NCI-H1417 treated with DMSO at 0.1 percent for 48 hours (cell line): ENCODE results near the gene RDH13.

ENCODE experiments used
- DNase-seq: peaks from one replicate; lab custom pipeline; 2025; lab: John Stamatoyannopoulos, UW

The RDH13 gene

DNA sequence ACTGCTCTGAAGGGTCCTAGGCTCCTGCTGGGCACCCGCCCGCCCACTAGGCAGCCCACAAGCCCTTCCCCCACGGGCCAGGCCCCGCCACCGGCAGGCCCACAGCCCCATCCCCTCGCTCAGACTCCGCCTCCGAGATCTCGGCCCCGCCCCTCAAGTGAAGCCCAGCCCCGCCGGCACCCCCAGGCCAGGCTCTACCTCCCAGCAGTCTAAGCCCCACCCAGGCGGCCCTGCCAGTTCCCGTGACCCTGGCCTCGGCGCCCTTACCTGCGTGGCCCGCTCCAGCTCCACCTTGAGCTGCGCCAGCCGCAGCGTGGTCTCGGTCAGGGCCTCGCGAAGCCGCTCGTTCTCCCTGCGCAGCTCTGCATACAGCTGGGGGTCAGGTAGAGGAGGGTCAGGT lies 29.0 kb upstream of the RDH13 start:
- DNase-seq: no peak

DNA sequence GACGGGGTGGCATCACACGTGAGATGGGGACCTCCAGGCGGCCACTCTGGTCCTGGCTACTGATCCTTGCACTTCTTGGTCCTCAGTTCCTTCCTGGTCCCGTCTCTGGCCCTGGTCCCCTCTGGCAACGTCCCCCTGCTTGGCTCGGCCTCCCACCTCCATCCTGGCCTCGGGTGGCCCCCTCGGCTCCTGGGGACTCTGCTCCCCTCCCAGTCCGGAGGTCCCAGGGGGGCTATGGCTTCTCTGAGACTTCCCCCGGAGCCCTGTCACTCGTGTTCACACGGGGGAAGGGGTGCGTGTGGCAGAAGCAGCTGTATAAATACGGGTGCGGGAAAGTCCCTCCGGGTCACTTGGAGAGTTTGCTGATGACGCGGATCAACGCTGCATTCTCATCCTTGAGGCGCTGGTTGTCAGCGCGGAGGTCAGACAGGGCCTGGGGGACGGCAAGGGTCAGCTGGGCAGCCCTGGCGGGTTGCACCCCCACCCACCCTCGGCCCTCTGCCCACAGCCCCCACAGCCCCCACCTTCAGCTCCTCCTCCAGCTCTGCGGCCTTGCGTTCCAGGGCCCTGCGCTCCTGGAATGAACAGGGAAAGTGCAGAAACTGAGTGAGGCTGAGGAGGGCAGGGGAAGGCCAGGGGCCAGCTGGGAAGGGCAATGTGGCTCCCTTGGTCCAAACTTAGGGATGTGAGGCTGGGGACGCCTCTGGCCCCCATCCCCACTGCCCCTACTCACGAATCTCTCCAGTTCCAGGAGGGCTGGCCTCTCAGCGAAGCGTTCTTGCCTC lies 28.4 kb upstream of the RDH13 start:
- DNase-seq: no peak

DNA sequence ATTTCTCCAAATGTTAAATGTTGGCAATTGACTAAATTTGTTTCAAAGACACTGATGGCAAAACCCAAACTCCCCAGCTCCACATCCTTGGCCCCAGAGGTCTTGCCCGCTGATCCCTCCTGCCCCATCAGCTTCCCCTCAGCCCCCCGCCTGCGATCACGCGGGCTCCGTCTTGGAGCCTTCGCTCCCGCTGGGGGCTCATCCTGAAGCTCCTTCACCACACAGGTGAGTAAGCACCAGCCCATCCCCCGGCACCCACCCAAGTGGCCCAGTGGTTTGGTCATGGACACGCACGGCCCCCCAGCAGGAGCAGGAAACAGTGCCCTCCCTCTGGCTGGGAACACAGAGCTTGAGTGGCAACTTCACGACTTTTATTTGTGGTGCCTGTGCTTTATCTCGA lies 27.6 kb upstream of the RDH13 start:
- DNase-seq: no peak

DNA sequence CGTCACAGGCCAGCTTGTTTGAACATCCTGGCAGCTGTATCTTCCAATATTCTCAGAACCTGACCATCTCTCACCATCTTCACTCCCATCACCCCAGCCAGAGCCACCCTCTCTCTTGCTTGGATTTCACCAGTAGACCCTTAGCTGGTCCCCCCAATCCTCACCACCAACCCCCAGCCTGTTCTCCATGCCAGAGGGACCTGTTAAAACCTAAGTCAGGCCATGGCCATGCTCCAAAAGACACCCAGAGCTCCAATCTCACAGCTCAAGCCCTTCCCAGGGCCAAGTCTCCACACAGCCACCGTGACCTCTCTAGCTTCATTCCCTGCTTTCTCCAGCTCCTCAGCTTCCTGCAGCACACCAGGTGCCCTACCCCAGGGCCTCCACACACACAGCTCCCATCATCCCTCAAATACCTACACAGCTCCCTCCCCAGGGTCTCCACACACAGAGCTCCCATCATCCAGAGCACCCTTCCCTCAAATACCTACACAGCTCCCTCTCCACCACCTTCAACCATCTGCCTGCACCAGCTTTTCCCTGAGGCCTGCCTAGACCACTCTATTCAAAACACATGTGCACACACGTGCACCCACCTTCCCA lies 26.5 kb upstream of the RDH13 start:
- DNase-seq: no peak

DNA sequence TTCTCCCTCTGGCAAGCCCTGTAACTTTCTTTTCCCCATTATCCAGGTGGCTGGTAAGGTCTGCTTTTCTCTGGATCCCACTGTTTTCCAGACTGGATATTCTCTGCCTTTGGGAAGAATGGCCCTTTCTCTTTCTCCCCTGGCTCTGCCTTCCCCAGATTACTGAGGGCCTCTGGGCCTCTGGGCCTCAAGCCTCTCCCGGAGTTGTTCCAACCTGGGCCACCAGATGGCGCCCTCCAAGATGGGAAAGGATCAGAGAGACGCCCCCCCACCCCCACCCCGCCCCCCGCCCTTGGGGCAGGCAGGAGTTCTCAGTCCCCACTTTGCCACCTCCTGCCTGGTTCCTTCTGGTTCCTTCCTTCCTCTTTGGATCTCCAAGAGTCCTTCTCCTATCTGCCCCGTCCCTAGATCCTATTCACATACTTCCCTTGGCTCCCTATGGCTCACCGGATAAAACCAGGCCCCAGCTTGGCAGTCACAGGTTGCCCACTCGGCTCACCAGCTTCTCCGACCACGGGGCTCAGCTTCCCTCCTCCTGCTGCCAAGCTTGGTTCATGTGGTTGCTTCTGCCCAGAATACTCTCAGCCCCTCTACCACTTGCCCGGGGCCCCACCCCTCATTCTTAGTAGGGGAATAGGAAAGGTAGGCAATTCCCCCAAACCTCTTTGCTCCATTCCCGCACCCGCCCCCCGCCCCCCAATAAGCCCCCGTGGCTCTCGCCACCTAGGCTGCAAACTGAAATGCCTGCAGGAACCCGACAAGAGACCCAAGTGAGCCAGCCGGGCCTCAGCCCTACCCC lies 25.8 kb upstream of the RDH13 start:
- no peak for DNase-seq

DNA sequence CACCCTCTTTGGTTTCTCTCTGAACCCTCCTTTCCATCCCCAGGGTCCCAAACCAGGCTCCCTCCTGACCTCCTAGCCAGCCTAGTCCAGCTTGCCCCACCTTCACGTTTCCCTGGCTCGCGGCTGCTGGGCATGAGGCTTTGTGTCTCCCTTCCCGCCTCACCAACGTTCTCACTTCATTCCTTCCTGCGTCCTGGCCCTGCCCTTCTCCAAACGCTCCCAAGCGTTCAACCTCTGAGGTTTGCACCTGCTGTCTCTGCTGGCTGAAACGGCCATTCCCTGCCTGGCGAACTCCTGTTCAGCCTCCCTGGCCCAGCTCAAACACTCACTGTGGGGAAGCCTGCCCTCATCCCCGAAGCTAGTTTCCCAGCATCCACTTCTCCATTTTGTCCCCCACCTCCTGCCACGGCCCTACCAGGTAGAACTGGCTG lies 25.1 kb upstream of the RDH13 start:
- DNase-seq: no peak

DNA sequence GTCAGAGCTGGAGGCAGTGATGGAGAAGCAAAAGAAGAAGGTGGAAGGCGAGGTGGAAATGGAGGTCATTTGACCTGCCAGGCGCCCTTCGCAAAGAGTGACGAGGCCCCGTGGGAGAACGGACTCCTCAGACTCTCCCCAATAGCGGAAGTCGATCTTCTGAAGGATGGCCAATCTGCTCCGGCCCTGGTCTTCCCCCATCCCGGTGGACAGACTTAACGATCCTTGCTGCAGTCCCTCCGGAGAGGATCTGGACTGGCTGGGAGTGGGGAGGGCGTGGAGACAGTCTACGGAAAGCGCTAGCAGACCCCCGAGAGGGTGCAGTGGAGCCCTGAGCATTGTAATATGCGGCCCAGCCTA lies 24.6 kb upstream of the RDH13 start:
- no peak for DNase-seq

DNA sequence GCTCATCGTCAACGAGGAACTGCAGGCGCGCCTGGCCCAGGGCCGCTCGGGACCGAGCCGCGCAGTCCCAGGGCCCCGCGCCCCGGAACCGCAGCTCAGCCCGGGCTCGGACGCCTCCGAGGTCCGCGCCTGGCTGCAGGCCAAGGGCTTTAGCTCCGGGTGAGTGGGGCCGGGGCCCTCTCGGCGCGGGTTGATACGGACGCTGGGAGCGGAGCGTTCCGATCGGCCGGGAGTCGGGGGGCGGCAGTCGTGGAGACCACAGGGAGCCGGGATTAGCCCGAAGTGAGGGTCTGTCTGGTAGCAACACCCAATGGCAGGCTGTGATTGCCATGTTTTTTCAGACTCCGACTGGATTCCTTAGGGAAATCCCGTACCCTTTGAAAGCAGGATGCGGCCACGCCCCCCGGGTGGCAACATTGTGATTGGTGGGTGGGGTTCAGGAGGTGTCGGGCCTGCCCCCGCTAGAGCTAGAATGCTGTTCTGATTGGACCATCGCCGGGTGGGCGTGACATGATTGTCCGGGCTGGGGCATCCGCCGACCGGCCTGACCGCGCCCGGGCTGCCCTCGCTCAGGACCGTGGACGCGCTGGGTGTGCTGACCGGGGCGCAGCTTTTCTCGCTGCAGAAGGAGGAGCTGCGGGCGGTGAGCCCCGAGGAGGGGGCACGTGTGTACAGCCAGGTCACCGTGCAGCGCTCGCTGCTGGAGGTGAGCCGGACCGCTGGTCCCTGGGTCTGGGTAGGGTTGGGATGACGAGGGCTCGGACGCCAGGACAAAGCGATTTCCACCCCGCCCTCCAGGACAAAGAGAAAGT lies 24.0 kb upstream of the RDH13 start:
- DNase-seq: no peak

DNA sequence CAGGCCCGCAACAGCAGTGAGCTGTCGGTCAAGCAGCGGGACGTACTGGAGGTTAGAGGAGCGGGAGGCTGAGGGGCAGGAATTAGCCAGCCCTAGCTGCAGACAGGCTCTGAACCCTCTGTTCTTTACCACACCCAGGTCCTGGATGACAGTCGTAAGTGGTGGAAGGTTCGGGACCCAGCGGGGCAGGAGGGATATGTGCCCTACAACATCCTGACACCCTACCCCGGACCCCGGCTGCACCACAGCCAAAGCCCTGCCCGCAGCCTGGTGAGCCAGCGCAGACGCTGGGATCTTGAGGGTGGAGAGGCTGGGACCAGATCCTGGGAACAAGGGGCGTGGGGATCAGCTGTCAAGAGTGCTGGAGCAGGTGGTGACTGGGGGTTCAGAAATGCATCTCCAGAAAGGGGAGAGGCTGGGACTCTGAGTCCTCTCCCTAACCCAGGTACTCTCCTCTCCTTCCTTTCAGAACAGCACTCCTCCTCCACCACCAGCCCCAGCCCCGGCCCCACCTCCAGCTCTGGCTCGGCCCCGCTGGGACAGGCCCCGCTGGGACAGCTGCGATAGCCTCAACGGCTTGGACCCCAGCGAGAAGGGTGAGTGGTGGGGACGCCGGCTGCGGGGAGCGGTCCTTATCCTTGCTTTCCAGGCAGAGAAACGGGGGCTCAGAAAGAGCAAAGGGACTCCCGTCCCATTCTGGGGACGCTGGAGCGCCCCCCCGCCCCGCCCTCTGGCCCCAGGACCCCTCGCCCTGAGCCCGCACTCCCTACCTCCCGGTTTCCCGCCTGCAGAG lies 23.2 kb upstream of the RDH13 start:
- DNase-seq: no peak

DNA sequence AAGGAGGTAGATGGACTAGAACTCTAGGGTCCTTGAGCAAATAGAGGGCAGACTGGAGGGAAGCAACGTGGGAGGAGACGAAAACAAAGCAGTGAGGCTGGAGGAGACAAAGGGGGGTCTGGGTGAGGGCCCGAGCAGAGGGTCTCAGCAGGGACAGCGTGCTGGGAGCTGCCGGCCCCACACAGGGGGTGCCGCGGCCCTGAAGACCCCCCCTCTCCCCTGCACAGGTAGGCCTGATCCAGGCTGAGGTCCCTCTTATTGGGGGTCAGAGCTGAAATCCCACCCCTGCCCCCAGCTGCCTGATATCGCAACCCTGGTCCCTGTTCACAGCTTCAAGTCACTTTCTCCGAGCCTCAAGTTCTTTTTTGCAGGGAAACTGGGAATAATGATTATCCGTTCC lies 21.5 kb upstream of the RDH13 start:
- DNase-seq: no peak

DNA sequence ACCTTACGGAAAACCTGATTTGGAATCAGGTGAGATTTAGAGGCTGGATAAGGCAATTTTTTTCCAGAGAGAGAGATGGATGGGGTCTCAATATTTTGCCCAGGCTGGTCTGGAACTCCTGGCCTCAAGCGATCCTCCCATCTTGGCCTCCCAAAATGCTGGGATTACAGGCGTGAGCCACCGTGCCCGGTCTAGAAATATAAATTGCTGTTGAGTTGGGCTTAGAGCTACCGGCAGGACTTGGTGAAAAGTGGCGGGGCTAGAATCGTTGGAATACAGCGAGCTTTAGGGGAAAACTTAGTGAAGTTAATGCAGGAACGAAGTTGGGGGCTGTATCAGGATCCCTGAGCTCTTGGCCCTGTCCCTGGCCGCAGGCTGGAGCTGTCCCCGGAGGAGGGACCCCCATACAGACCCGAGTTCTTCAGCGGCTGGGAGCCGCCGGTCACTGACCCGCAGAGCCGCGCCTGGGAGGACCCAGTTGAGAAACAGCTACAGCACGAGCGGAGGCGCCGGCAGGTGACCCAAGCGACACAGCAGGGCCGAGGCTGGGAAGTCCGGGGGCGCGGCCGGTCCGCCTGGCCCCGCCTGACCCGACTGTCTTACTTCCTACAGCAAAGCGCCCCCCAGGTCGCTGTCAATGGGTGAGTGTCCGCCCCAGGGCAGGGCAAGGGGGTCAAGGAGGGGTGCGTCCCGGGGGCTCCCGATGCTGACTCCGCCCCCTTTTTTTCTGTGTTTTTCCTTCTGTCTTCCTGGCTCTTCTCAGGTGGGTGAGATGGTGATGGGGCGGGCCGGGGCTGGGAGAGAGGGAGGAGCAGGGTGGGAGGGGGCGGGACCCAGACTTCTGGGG lies 20.3 kb upstream of the RDH13 start:
- DNase-seq: no peak

DNA sequence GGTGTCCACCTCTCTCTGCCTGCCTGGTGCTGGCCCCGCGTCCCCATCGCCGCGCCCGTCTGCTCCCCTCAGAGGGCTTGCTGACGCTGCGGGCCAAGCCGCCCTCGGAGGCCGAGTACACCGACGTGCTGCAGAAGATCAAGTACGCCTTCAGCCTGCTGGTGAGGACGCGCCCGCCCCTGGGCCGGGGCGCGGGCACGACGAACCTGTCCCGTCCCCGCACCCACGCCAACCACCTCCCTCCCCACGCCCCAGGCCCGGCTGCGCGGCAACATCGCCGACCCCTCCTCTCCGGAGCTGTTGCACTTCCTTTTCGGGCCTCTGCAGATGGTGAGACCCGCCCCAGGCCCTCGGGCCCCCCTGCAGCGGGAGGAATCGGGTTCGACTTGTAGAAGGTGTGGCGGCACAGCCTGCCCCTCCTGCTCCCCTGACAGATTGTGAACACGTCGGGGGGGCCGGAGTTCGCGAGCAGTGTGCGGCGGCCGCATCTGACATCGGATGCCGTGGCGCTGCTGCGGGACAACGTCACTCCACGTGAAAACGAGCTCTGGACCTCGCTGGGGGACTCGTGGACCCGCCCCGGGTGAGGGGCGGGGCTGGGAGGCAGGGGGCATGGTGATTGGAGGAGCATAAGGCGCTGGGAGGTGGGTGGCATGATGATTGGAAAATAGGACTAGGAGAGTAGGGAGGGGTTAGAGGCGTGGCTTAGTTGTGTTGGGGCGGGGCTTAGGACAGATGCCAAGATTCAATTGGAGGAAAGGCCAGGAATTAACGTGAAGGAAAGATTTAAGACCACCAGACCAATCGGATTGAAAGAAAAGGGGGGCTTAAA lies 19.3 kb upstream of the RDH13 start:
- no peak for DNase-seq

DNA sequence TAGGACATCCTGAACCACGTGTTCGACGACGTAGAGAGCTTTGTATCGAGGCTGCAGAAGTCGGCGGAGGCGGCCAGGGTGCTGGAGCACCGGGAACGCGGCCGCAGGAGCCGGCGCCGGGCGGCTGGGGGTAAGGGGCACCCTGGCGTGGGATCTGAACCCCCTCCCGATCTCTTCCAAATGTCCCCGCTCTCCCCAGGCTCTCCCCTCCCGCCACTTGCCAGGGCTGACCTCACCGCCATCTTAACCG lies 18.7 kb upstream of the RDH13 start:
- DNase-seq: no peak

DNA sequence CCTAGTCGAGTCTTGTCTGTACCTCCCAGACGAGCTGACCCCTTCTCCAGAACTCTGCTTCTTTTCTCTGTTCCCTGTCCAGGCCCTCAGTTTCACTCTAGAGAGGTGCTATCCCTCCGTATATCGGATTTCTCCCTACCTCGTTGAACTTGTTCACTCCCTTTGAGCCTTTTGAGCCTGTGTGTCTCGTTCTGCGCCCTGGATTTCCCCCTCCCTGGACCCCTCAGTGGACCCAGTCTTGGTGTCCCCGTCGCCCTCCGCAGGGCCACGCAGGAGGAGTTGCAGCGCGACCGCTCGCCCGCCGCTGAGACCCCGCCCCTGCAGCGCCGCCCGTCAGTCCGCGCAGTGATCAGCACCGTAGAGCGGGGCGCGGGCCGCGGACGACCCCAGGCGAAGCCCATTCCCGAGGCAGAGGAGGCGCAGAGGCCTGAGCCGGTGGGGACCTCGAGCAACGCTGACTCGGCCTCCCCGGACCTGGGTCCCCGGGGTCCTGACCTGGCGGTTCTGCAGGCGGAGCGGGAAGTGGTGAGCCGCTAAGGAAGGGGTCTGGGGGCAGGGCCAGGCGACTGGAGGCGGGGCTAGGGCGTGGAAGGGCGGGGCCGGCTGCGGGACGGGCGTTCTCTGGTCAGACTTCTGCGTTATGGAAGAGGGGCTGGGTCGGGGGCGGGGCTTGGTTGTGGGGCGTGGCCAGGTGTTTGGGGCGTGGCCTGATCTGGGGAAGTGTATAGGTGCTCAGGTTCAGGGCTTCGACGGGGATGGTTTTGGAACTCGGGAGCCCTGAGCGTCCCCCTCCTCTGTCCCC lies 18.2 kb upstream of the RDH13 start:
- DNase-seq: no peak

DNA sequence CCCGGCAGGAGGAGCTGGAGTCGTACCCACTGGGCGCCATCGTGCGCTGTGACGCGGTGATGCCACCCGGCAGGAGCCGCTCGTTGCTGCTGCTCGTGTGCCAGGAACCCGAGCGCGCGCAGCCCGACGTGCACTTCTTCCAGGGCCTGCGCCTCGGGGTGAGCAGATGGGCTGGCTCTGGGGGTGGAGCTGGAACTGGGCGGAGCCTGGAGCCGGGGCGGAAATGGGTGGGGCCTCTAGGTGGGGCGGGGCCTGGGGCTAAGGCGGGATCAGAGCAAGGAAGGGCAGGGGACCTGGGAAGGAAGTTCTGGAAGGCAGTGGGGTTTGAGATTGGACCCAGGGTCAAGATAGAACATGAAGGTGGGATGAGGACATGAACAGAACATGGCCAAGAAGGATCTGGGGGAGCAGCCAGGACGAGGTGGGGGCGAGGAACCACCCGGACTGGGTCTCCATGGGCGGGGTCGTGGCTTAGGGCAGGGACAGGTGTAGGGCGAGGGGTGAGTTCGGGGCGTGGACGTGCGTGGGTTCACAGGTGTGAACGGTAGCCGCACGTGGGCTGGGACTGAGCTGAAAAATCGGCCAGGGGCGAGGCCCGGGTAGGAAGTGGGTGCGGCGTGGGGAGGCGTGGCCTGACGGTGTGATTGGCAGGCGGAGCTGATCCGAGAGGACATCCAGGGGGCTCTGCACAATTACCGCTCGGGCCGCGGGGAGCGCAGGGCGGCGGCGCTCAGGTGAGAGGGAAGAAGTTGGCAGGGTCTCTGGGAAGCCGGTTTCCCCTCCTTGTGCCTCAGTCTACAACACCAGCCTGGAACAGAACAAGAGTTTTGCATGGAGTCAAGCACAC lies 17.4 kb upstream of the RDH13 start:
- peak; percentile 25 for DNase-seq

DNA sequence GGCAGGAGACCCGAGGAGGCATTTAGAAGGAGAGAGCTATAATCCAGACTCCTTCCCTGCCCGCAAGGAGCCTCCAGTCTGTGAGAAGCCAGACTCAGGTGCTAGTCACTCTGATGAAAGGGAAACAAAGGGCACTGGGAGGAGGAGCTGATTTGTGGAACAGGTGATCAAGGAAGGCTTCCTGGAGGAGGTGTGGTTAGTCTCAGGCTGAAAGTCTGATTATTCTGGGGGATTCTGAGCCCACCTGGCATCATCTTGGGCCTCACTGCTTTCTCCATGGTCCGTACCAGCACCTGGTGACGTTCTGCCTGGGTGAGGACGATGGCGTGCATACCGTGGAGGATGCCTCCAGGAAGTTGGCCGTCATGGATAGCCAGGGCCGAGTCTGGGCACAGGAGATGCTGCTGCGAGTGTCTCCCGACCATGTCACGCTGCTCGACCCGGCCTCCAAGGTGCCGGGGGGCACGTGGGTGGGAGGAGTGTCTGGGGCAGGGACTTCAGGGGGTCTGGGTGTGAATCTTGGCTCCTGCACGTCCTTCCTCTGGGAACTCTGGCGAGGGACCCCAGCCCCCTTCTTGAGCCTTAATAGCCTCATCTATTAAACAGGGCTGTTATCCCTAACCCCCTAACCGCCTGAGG lies 16.6 kb upstream of the RDH13 start:
- no peak for DNase-seq

DNA sequence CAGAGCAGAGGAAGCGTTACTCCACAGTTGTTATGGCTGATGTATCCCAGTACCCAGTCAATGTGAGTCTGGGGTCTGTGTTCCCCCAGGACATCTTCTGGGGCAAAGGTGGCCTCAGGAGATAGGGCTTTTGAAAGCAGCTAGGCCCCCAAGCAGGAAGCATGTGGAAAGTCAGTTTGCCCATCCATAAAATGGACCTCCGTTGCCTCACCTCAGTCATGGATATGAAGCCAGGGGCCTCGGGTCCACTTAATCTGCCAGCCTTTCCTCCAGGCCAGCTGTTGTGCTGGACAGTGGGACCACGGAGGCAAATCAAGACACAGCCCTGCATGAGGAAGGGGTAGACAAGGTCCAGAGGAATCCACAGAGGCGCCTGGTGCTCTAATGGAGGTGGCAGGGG lies 16.0 kb upstream of the RDH13 start:
- no peak for DNase-seq

DNA sequence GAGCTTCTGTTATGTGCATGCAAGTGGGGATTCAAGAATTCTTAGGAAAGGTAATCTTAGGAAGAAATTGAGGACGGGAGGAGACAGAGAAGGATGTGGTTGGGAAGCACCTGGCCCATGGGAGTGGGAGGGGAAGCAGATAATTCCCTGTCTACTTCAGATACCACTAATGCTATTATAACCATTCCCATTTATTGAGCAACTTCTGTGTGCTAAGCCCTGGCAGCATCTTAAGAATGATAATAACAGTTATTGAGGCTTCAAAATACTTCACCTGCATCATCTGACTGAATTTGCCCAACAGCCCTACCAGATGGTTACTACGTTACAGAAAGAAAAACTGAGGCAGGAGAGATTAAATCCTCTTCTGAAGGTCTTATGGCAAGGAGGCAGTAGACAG lies 14.2 kb upstream of the RDH13 start:
- DNase-seq: no peak
